ENCODE measurements around the gene HSD3B7. TPM values are rescaled to one million over a fixed set of nuclear protein-coding genes. Genes with fewer than 3 reads are reported as not detected.

The HSD3B7 gene
- total RNA-seq, 1 donor from 2014 or later = 11.5 TPM

- Histone ChIP-seq H3K27me3 (ENCODE audit: control insufficient read depth, insufficient read depth, low read length) (no peaks in the 10 kb centered on the region), H3K4me3 (ENCODE audit: low read depth, low read length) (no peak overlapping the region), H3K36me3 (ENCODE audit: control insufficient read depth, insufficient read depth, low read length) (peaks cover 5% of the 10 kb centered on the region)
- no peak for TF ChIP-seq CTCF (IDR thresholded peaks at IDR 0.05; ENCODE audit: insufficient read depth, low read length, poor library complexity, severe bottlenecking)
- no peak for DNase-seq (ENCODE audit: low read depth)
Observed at GRCh38 chr16:30982548-30983288, 2.3 kb upstream of the HSD3B7 start.

- Histone ChIP-seq H3K36me3 (ENCODE audit: control insufficient read depth, insufficient read depth, low read length) (peaks cover 5% of the 10 kb centered on the region), H3K4me3 (ENCODE audit: low read depth, low read length) (no peak overlapping the region), H3K27me3 (ENCODE audit: control insufficient read depth, insufficient read depth, low read length) (no peaks in the 10 kb centered on the region)
- TF ChIP-seq CTCF (IDR thresholded peaks at IDR 0.05; ENCODE audit: insufficient read depth, low read length, poor library complexity, severe bottlenecking) = no peak
- DNase-seq (ENCODE audit: low read depth) = no peak
Observed at GRCh38 chr16:30983289-30983889, 1.6 kb upstream of the HSD3B7 start.

- Histone ChIP-seq H3K4me3 (ENCODE audit: low read depth, low read length) (no peak overlapping the region), H3K36me3 (ENCODE audit: control insufficient read depth, insufficient read depth, low read length) (peaks cover 5% of the 10 kb centered on the region), H3K27me3 (ENCODE audit: control insufficient read depth, insufficient read depth, low read length) (no peaks in the 10 kb centered on the region)
- DNase-seq (ENCODE audit: low read depth) = no peak
- no peak for TF ChIP-seq CTCF (IDR thresholded peaks at IDR 0.05; ENCODE audit: insufficient read depth, low read length, poor library complexity, severe bottlenecking)
Observed at GRCh38 chr16:30983898-30984610, 953 bp upstream of the HSD3B7 start.

- H3K27me3 ChIP-seq (ENCODE audit: control insufficient read depth, insufficient read depth, low read length) = no peaks in the 10 kb centered on the region
- peak; percentile 67 for TF ChIP-seq CTCF (IDR thresholded peaks at IDR 0.05; ENCODE audit: insufficient read depth, low read length, poor library complexity, severe bottlenecking)
- no peak for DNase-seq (ENCODE audit: low read depth)
- peaks cover 3% of the 10 kb centered on the region for H3K36me3 ChIP-seq (ENCODE audit: control insufficient read depth, insufficient read depth, low read length)
- H3K4me3 ChIP-seq (ENCODE audit: low read depth, low read length) = peak overlapping the region; percentile 52
Observed at GRCh38 chr16:30985401-30986128, 558 bp downstream of the HSD3B7 start.

- Histone ChIP-seq H3K4me3 (ENCODE audit: low read depth, low read length) (no peak overlapping the region), H3K36me3 (ENCODE audit: control insufficient read depth, insufficient read depth, low read length) (peaks cover 3% of the 10 kb centered on the region), H3K27me3 (ENCODE audit: control insufficient read depth, insufficient read depth, low read length) (no peaks in the 10 kb centered on the region)
- DNase-seq (ENCODE audit: low read depth) = no peak
- TF ChIP-seq CTCF (IDR thresholded peaks at IDR 0.05; ENCODE audit: insufficient read depth, low read length, poor library complexity, severe bottlenecking) = no peak
Observed at GRCh38 chr16:30986129-30986991, 1.4 kb downstream of the HSD3B7 start.

All from kidney epithelial cell (primary cell).